Caco-2 (cell line): ENCODE results near the gene MORN1. TPM values are rescaled to one million over a fixed set of nuclear protein-coding genes. Genes with fewer than 3 reads are reported as not detected.

Source experiments
- BruUV-seq: library from RNA; stranded (reverse); fragments of 400-500 nt; replicated peaks from 2 replicates; lab custom pipeline; 2021; lab: Mats Ljungman, UMichigan
- CTCF ChIA-PET: fragments of 300-600 bp; sonication (Branson Sonifier 250); formaldehyde crosslinking; loops from one replicate; lab custom pipeline; 2022; ENCODE audit warnings: antibody characterized with exemption; lab: Charles Lee
- POLR2A ChIA-PET: fragments of 300-600 bp; sonication (Branson Sonifier 250); formaldehyde crosslinking; loops from one replicate; lab custom pipeline; 2022; ENCODE audit warnings: antibody characterized with exemption; lab: Charles Lee
- DNase-seq, 2 experiments: peaks; one replicate each; pipeline versions ENCODE4 v3.0.0 to v3.0.0-alpha.2; 2020 to 2022
- H3K27me3 ChIP-seq: replicated peaks from 2 replicates; pipeline ENCODE4 v1.6.0; 2011; ENCODE audit warnings: low read length; ENCODE audit not compliant: control insufficient read depth, insufficient read depth
- H3K36me3 ChIP-seq: 2 replicates; pipeline ENCODE4 v1.5.1; 2011; ENCODE audit warnings: low read length; ENCODE audit not compliant: control insufficient read depth, insufficient read depth
- H3K4me1 ChIP-seq: fragments of 250-450 bp; sonication (Bioruptor Pico); 2 replicates; pipeline ENCODE4 v1.5.1; 2020; ENCODE audit warnings: mild to moderate bottlenecking
- H3K4me3 ChIP-seq: 2 replicates; pipeline ENCODE4 v1.5.1; 2011; ENCODE audit warnings: low read depth, mild to moderate bottlenecking, control low read depth, low read length
- H3K9me3 ChIP-seq: fragments of 250-450 bp; sonication (Bioruptor Pico); 2 replicates; pipeline ENCODE4 v1.5.1; 2020; ENCODE audit warnings: mild to moderate bottlenecking, moderate library complexity
- H3K27ac Mint-ChIP-seq: one replicate; pipeline ENCODE4 v1.8.0; 2022; ENCODE audit warnings: mixed read lengths; ENCODE audit not compliant: unreplicated experiment
- H3K27me3 Mint-ChIP-seq: one replicate; pipeline ENCODE4 v1.8.0; 2022; ENCODE audit warnings: mixed read lengths; ENCODE audit not compliant: insufficient read depth, unreplicated experiment
- H3K36me3 Mint-ChIP-seq: one replicate; pipeline ENCODE4 v1.8.0; 2022; ENCODE audit warnings: mild to moderate bottlenecking, mixed read lengths; ENCODE audit not compliant: insufficient read depth, unreplicated experiment
- H3K4me1 Mint-ChIP-seq: one replicate; pipeline ENCODE4 v1.8.0; 2022; ENCODE audit warnings: low read depth, mixed read lengths; ENCODE audit not compliant: unreplicated experiment
- H3K4me3 Mint-ChIP-seq: one replicate; pipeline ENCODE4 v1.8.0; 2022; ENCODE audit warnings: mild to moderate bottlenecking, moderate library complexity, mixed read lengths; ENCODE audit not compliant: unreplicated experiment
- H3K9me3 Mint-ChIP-seq: one replicate; pipeline ENCODE4 v1.8.0; 2022; ENCODE audit warnings: mixed read lengths; ENCODE audit not compliant: unreplicated experiment
- intact Hi-C: fragments of 100-400 bp; cut with micrococcal nuclease; formaldehyde crosslinking; loops from one replicate; pipeline ENCODE4 v1.10.0; 2022; ENCODE audit not compliant: unreplicated experiment
- total RNA-seq: library from RNA; stranded (reverse); gene quantifications from 2 replicates; pipeline ENCODE4 v1.2.3, GENCODE V29; 2022
- TF ChIP-seq, protein P1 (sequence below), 2 experiments: fragments of 200-600 bp in 1 of 2; IDR thresholded peaks; 1 replicate in 1 of 2; 2 replicates in 1 of 2; pipeline versions ENCODE4 v1.5.1 to v1.8.0; 2011 to 2022; ENCODE audit warnings: antibody characterized with exemption in 1 of 2, control low read depth in 1 of 2, inconsistent platforms in 1 of 2, low read depth in 1 of 2, low read length in 1 of 2, mild to moderate bottlenecking in 1 of 2, moderate library complexity in 1 of 2; ENCODE audit not compliant: insufficient read depth in 1 of 2, severe bottlenecking in 1 of 2, unreplicated experiment in 1 of 2

The MORN1 gene
- total RNA-seq, 1 experiment from 2014 or later = 8.6 TPM

DNA sequence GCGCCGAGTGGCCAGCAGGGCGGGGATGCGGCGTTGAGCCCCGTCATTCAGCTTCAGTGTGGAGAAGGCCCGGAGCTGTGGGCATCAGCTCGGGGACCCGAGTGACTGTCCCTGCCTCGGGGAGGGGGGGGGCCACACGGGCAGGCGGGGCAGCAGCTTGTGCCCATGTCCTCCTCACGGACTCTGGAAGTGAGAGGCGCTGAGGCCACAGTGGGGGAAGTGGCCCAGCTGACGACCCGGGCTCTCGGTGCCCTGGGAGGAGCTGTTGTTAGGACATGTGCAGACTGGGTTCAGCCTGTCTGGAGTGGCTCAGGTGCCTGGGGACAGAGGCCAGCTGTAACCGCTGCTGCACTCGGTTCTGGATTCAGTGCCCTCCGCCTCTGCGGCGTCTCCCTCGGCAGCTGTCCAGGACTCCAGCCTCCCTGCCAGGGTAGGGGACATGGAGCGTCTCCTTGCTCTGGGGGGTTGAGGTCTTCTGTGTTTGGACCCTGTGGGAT, 92.2 kb downstream of the MORN1 start:
- intact Hi-C loops = no loop called here
- no peaks in the 10 kb centered on the region for H3K36me3 ChIP-seq
- no peaks in the 10 kb centered on the region for H3K27me3 ChIP-seq
- no peaks in the 10 kb centered on the region for H3K4me1 ChIP-seq
- Mint-ChIP-seq H3K27ac (peak overlapping the region; percentile 53), H3K9me3 (no peaks in the 10 kb centered on the region), H3K27me3 (no peaks in the 10 kb centered on the region), H3K4me1 (no peaks in the 10 kb centered on the region), H3K36me3 (peaks cover 26% of the 10 kb centered on the region), H3K4me3 (no peak overlapping the region)
- H3K4me3 ChIP-seq = no peak overlapping the region
- TF ChIP-seq, protein P1, sequence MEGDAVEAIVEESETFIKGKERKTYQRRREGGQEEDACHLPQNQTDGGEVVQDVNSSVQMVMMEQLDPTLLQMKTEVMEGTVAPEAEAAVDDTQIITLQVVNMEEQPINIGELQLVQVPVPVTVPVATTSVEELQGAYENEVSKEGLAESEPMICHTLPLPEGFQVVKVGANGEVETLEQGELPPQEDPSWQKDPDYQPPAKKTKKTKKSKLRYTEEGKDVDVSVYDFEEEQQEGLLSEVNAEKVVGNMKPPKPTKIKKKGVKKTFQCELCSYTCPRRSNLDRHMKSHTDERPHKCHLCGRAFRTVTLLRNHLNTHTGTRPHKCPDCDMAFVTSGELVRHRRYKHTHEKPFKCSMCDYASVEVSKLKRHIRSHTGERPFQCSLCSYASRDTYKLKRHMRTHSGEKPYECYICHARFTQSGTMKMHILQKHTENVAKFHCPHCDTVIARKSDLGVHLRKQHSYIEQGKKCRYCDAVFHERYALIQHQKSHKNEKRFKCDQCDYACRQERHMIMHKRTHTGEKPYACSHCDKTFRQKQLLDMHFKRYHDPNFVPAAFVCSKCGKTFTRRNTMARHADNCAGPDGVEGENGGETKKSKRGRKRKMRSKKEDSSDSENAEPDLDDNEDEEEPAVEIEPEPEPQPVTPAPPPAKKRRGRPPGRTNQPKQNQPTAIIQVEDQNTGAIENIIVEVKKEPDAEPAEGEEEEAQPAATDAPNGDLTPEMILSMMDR (IDR thresholded peaks at IDR 0.05; ENCODE audit: insufficient read depth in 1 of 2, low read depth in 1 of 2, low read length in 1 of 2, severe bottlenecking in 1 of 2, unreplicated experiment in 1 of 2) = no peak
- no peaks in the 10 kb centered on the region for H3K9me3 ChIP-seq
- DNase-seq = no peak
- no TSS peak for BruUV-seq
- ChIA-PET POLR2A (no interaction called here), CTCF (no interaction called here)

DNA sequence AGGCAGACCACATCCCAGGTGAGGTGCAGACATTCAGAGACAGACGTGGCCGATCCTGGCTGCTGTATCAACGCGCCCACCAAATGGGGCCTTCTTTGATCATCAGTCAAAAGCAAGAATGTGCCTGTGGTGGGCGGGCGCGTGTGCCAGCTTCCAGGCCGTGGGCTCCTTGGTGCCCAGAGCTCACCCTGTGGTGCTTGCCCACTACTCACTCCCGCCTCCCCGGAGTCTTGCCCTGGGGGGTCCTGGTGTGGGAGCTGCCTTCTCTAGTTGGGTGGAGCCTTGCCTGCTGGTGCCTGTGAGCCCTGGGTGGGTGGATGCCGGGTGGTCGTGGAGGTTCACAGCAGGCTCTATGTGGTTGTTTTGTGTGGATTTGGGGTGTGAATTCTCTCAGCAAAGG, 92.7 kb downstream of the MORN1 start:
- Histone ChIP-seq H3K4me1 (no peaks in the 10 kb centered on the region), H3K4me3 (no peak overlapping the region), H3K9me3 (no peaks in the 10 kb centered on the region), H3K36me3 (no peaks in the 10 kb centered on the region), H3K27me3 (no peaks in the 10 kb centered on the region)
- DNase-seq = no peak
- Mint-ChIP-seq H3K27me3 (no peaks in the 10 kb centered on the region), H3K9me3 (no peaks in the 10 kb centered on the region), H3K4me3 (no peak overlapping the region), H3K36me3 (peaks cover 22% of the 10 kb centered on the region), H3K27ac (peak overlapping the region; percentile 53), H3K4me1 (no peaks in the 10 kb centered on the region)
- TF ChIP-seq, protein P1 (IDR thresholded peaks at IDR 0.05; ENCODE audit: insufficient read depth in 1 of 2, low read depth in 1 of 2, low read length in 1 of 2, severe bottlenecking in 1 of 2, unreplicated experiment in 1 of 2) = no peak
- POLR2A ChIA-PET = no interaction called here
- no TSS peak for BruUV-seq
- CTCF ChIA-PET = no interaction called here
- intact Hi-C loops = no loop called here

- no peaks in the 10 kb centered on the region for H3K27me3 Mint-ChIP-seq
- Histone ChIP-seq H3K27me3 (no peaks in the 10 kb centered on the region), H3K4me1 (no peaks in the 10 kb centered on the region), H3K36me3 (no peaks in the 10 kb centered on the region), H3K9me3 (no peaks in the 10 kb centered on the region), H3K4me3 (no peak overlapping the region)
- H3K4me3 Mint-ChIP-seq = no peak overlapping the region
- no peak for DNase-seq
- no peaks in the 10 kb centered on the region for H3K9me3 Mint-ChIP-seq
- peaks cover 20% of the 10 kb centered on the region for H3K36me3 Mint-ChIP-seq
- no TSS peak for BruUV-seq
- CTCF ChIA-PET = no interaction called here
- intact Hi-C loops = no loop called here
- TF ChIP-seq, protein P1 (IDR thresholded peaks at IDR 0.05; ENCODE audit: insufficient read depth in 1 of 2, low read depth in 1 of 2, low read length in 1 of 2, severe bottlenecking in 1 of 2, unreplicated experiment in 1 of 2) = no peak
- POLR2A ChIA-PET = no interaction called here
- H3K27ac Mint-ChIP-seq = no peak overlapping the region
- H3K4me1 Mint-ChIP-seq = no peaks in the 10 kb centered on the region
These were observed 93.9 kb downstream of the MORN1 start for GRCh38 chr1:2297246-2298011.
